ENCODE results near the gene ARL6IP6.

ARL6IP6 gene

GRCh38 chr2:152811916-152812315 is 93.5 kb downstream of the ARL6IP6 start:
- no peak for DNase-seq

All from NCI-H2171 (cell line).